Astrocyte (in vitro differentiated cells and primary cell): ENCODE results near the gene SF1. TPM values are rescaled to one million over a fixed set of nuclear protein-coding genes. Genes with fewer than 3 reads are reported as not detected.
A peak's percentile ranks its signal among the peaks of the same experiment; 100 is the strongest.

Experiments
- DNase-seq: peaks from one replicate; pipeline ENCODE4 v3.0.0-alpha.2; 2010; ENCODE audit warnings: low read depth
- FAIRE-seq: peaks from 2 replicates; lab custom pipeline; 2011; peaks lifted over from hg19 to GRCh38; lab: Jason Lieb, UNC
- H2AFZ ChIP-seq: 2 replicates; pipeline ENCODE4 v1.6.0; 2012; ENCODE audit warnings: low read depth, low read length, inconsistent platforms
- H3K27ac ChIP-seq: 2 replicates; pipeline ENCODE4 v1.5.1; 2011; ENCODE audit warnings: low read depth, low read length, inconsistent platforms
- H3K27me3 ChIP-seq: 2 replicates; pipeline ENCODE4 v1.6.0; 2011; ENCODE audit warnings: low read length, inconsistent platforms; ENCODE audit not compliant: insufficient read depth
- H3K36me3 ChIP-seq: 2 replicates; pipeline ENCODE4 v1.5.1; 2011; ENCODE audit warnings: low read length, inconsistent platforms; ENCODE audit not compliant: insufficient read depth
- H3K4me1 ChIP-seq: 2 replicates; pipeline ENCODE4 v1.5.1; 2011; ENCODE audit warnings: low read length, inconsistent platforms; ENCODE audit not compliant: insufficient read depth
- H3K4me2 ChIP-seq: 2 replicates; pipeline ENCODE4 v1.6.0; 2012; ENCODE audit warnings: low read length, inconsistent platforms
- H3K4me3 ChIP-seq: 2 replicates; pipeline ENCODE4 v1.5.1; 2011; ENCODE audit warnings: low read depth, mild to moderate bottlenecking, low read length, inconsistent platforms; ENCODE audit not compliant: insufficient read depth
- H3K79me2 ChIP-seq: 2 replicates; pipeline ENCODE4 v1.6.0; 2012; ENCODE audit warnings: mild to moderate bottlenecking, low read length, inconsistent platforms; ENCODE audit not compliant: insufficient read depth
- H3K9ac ChIP-seq: 2 replicates; pipeline ENCODE4 v1.6.0; 2012; ENCODE audit warnings: mild to moderate bottlenecking, low read length, inconsistent platforms
- H3K9me3 ChIP-seq: 2 replicates; pipeline ENCODE4 v1.5.1; 2012; ENCODE audit warnings: low read depth, mild to moderate bottlenecking, low read length, inconsistent platforms; ENCODE audit not compliant: insufficient read depth
- H4K20me1 ChIP-seq: 2 replicates; pipeline ENCODE4 v1.6.0; 2012; ENCODE audit warnings: low read length, inconsistent platforms; ENCODE audit not compliant: insufficient read depth
- H3K27ac Mint-ChIP-seq: one replicate; pipeline ENCODE4 v1.8.0; 2021; ENCODE audit warnings: mild to moderate bottlenecking, mixed read lengths; ENCODE audit not compliant: unreplicated experiment
- H3K27me3 Mint-ChIP-seq: one replicate; pipeline ENCODE4 v1.8.0; 2021; ENCODE audit warnings: low read depth, mixed read lengths; ENCODE audit not compliant: unreplicated experiment
- H3K36me3 Mint-ChIP-seq: one replicate; pipeline ENCODE4 v1.8.0; 2021; ENCODE audit warnings: low read depth, mixed read lengths; ENCODE audit not compliant: unreplicated experiment
- H3K4me1 Mint-ChIP-seq: one replicate; pipeline ENCODE4 v1.8.0; 2021; ENCODE audit warnings: low read depth, mixed read lengths; ENCODE audit not compliant: unreplicated experiment
- H3K4me3 Mint-ChIP-seq: one replicate; pipeline ENCODE4 v1.8.0; 2021; ENCODE audit warnings: mild to moderate bottlenecking, moderate library complexity, mixed read lengths; ENCODE audit not compliant: unreplicated experiment
- H3K9me3 Mint-ChIP-seq: one replicate; pipeline ENCODE4 v1.8.0; 2021; ENCODE audit warnings: mild to moderate bottlenecking, mixed read lengths; ENCODE audit not compliant: unreplicated experiment
- CTCF ChIP-seq: IDR thresholded peaks from 2 replicates; pipeline ENCODE4 v1.5.1; 2011; ENCODE audit warnings: low read depth, mild to moderate bottlenecking, inconsistent platforms, low read length, moderate library complexity; ENCODE audit not compliant: insufficient read depth
- EZH2 ChIP-seq: IDR thresholded peaks from 2 replicates; pipeline ENCODE4 v1.6.1; 2012; ENCODE audit warnings: mild to moderate bottlenecking, low read length, inconsistent platforms; ENCODE audit not compliant: insufficient read depth
- total RNA-seq: library from RNA; stranded (reverse); gene quantifications from 2 replicates; pipeline ENCODE4 v1.2.1, GENCODE V29; 2021

The SF1 gene
- total RNA-seq, 1 donor from 2014 or later = 215 TPM

- peaks cover 15% of the 10 kb centered on the region for H3K79me2 ChIP-seq
- TF ChIP-seq EZH2 (no peak), CTCF (no peak)
- peaks cover 4% of the 10 kb centered on the region for H3K4me1 Mint-ChIP-seq
- no peaks in the 10 kb centered on the region for H3K36me3 Mint-ChIP-seq
- peaks cover 5% of the 10 kb centered on the region for H3K27me3 Mint-ChIP-seq
- no peaks in the 10 kb centered on the region for H3K36me3 ChIP-seq
- no peak overlapping the region for H3K27ac ChIP-seq
- H3K4me3 Mint-ChIP-seq = no peak overlapping the region
- H3K27ac Mint-ChIP-seq = no peak overlapping the region
- no peaks in the 10 kb centered on the region for H3K9me3 ChIP-seq
- no peaks in the 10 kb centered on the region for H3K9me3 Mint-ChIP-seq
- no peak overlapping the region for H3K9ac ChIP-seq
- H3K4me3 ChIP-seq = no peak overlapping the region
- peaks cover 8% of the 10 kb centered on the region for H3K4me1 ChIP-seq
- H3K4me2 ChIP-seq = no peak overlapping the region
- no peak overlapping the region for H2AFZ ChIP-seq
- DNase-seq (no peak), FAIRE-seq (no peak)
- no peaks in the 10 kb centered on the region for H3K27me3 ChIP-seq
- no peaks in the 10 kb centered on the region for H4K20me1 ChIP-seq
These were observed 35.5 kb upstream of the SF1 start for GRCh38 chr11:64813826-64814225.

GRCh38 chr11:64810891-64811272 is 32.5 kb upstream of the SF1 start:
- TF ChIP-seq EZH2 (no peak), CTCF (no peak)
- Histone ChIP-seq H3K4me2 (peak overlapping the region; percentile 96), H3K4me3 (peak overlapping the region; percentile 82), H3K36me3 (no peaks in the 10 kb centered on the region), H3K9ac (no peak overlapping the region), H3K4me1 (peaks cover 8% of the 10 kb centered on the region), H3K9me3 (no peaks in the 10 kb centered on the region), H3K27me3 (no peaks in the 10 kb centered on the region), H2AFZ (peak overlapping the region; percentile 88), H3K27ac (no peak overlapping the region), H4K20me1 (peaks cover 13% of the 10 kb centered on the region), H3K79me2 (peaks cover 17% of the 10 kb centered on the region)
- FAIRE-seq (no peak), DNase-seq (no peak)
- Mint-ChIP-seq H3K4me1 (peaks cover 4% of the 10 kb centered on the region), H3K9me3 (no peaks in the 10 kb centered on the region), H3K36me3 (peaks cover 4% of the 10 kb centered on the region), H3K4me3 (peak overlapping the region; percentile 93), H3K27me3 (no peaks in the 10 kb centered on the region), H3K27ac (no peak overlapping the region)

GRCh38 chr11:64810271-64810890 is 32.0 kb upstream of the SF1 start, which contains the start of gene MEN1:
MEN1 (minus strand) TSS chr11:64810551; CDS start chr11:64810109, 442 bp downstream.
- H3K4me1 Mint-ChIP-seq = peaks cover 4% of the 10 kb centered on the region

More at GRCh38 chr11:64810271-64810890, 32.0 kb upstream of the SF1 start, which contains the start of gene MEN1:
- Histone ChIP-seq H3K27me3 (no peaks in the 10 kb centered on the region), H3K36me3 (no peaks in the 10 kb centered on the region), H2AFZ (peak within 1 kb of the TSS; percentile 88), H4K20me1 (peaks cover 13% of the 10 kb centered on the region), H3K4me1 (peaks cover 8% of the 10 kb centered on the region), H3K4me2 (peak within 1 kb of the TSS; percentile 96), H3K9ac (peak within 1 kb of the TSS; percentile 91), H3K9me3 (no peaks in the 10 kb centered on the region), H3K4me3 (peak within 1 kb of the TSS; percentile 82), H3K27ac (no peak within 1 kb of the TSS), H3K79me2 (peaks cover 17% of the 10 kb centered on the region)
- TF ChIP-seq EZH2 (no peak), CTCF (no peak)
- Mint-ChIP-seq H3K9me3 (no peaks in the 10 kb centered on the region), H3K4me3 (peak within 1 kb of the TSS; percentile 93), H3K36me3 (peaks cover 4% of the 10 kb centered on the region), H3K27ac (peak within 1 kb of the TSS; percentile 72), H3K27me3 (no peaks in the 10 kb centered on the region)
- DNase-seq (peak; percentile 89), FAIRE-seq (no peak)
